Right cardiac atrium (tissue), 5 donors: ENCODE results near the gene NYAP2. TPM values are rescaled to one million over a fixed set of nuclear protein-coding genes. Genes with fewer than 3 reads are reported as not detected.
A peak's percentile ranks its signal among the peaks of the same experiment; 100 is the strongest.

Experiments used
- ATAC-seq, 2 donors: fragments of 200-7000 bp; cut with Tn5 transposase; one replicate each; pipeline versions ENCODE4 v1.8.0 to v1.9.1; 2020; ENCODE audit warnings: moderate library complexity in 2 of 2, mild to moderate bottlenecking in 1 of 2
- DNase-seq, 3 donors: peaks; one replicate each; pipeline ENCODE4 v3.0.0-alpha.2; 2020
- H3K27ac ChIP-seq: one replicate; pipeline ENCODE4 v1.5.1; 2013; ENCODE audit warnings: mild to moderate bottlenecking, low read length, control low read depth, moderate library complexity
- H3K27me3 ChIP-seq: one replicate; pipeline ENCODE4 v1.6.1; 2013; ENCODE audit not compliant: control insufficient read depth, insufficient read depth
- H3K4me1 ChIP-seq: one replicate; pipeline ENCODE4 v1.6.1; 2013; ENCODE audit warnings: low read length; ENCODE audit not compliant: control insufficient read depth, insufficient read depth
- H3K4me3 ChIP-seq: one replicate; pipeline ENCODE4 v1.5.1; 2013; ENCODE audit warnings: low read length, control low read depth
- H3K9me3 ChIP-seq: one replicate; pipeline ENCODE4 v1.6.1; 2013; ENCODE audit warnings: low read length; ENCODE audit not compliant: control insufficient read depth
- WGBS: extraction: QIAGEN DNeasy Blood & Tissue Kit; methylation state at CpG from one replicate; pipeline ENCODE4 v1.1.7; 2013; 5-methylcytosine and 5-hydroxymethylcytosine counted together
- intact Hi-C, 4 donors: fragments of 100-400 bp; cut with DNase I; formaldehyde crosslinking; loops; one replicate each; pipeline versions ENCODE4 v1.11.0 to v1.14.0; 2022 to 2023
- polyA plus RNA-seq: library from polyadenylated mRNA; stranded (reverse); fragments of 200-250 nt; gene quantifications from one replicate; pipeline ENCODE4 v1.2.3, GENCODE V29; 2013
- total RNA-seq, 4 donors: library from RNA; stranded (reverse); fragmentation: NEBNext Ultra II Directional; extraction: Animal tissue kit (Norgen Biotek cat#: 25700); gene quantifications; one replicate each; pipeline ENCODE4 v1.2.1, GENCODE V29; 2021
- donor health status: healthy with polysubstance abuse.
- donor health status: DM: no; HTN: yes; CAD: no.
- donor health status: DM: no; HTN: no; CAD: no.
- donor health status: DM: no; HTN: yes; CAD: no; lungs with severe emphysema.
- donor health status: DM: yes; HTN: yes; CAD: no.

Gene NYAP2
- total and polyA plus RNA-seq, 5 donors = not detected

DNA sequence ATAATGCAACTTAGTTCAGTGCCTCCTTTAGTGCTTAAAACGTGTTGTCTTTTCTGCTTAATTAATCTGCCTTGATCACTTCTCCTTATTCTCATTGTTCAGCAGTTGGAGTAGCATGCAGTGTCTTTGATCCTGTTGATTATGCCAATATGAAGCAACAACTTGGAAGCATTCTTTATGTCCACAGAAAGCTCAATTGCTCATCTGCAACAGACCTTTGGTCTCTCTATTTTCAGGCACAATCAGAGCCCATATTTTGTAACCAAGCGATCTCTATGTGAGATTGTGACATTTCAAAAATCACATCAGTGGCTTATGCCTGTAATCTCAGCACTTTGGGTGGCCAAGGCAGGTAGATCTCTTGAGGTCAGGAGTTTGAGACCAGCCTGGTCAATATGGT is 217.3 kb downstream of the NYAP2 start:
- H3K4me1 ChIP-seq = no peaks in the 10 kb centered on the region
- WGBS = 68% methylated on average over 2 of the region's 2 CpGs

DNA sequence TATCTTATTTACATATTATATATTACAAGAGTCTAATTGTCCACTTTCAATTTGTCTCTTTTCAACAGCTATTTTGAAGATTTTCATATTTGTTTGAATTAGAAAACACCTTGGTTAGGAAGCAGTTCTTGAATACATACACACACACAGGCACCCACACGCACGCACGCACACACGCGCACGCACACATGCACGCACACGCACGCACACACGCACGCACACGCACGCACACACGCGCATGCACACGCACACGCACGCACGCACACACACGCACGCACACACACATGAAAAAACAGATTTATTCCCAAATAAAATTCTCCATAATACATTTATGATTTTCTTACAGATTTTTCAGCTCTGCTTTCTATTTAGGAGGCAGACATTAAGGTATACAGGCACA is 220.7 kb downstream of the NYAP2 start:
- H3K27me3 ChIP-seq = no peaks in the 10 kb centered on the region
- H3K9me3 ChIP-seq = no peaks in the 10 kb centered on the region
- DNase-seq (no peak), ATAC-seq (no peak)
- H3K4me1 ChIP-seq = no peaks in the 10 kb centered on the region
- no peak overlapping the region for H3K27ac ChIP-seq
- intact Hi-C loops = no loop called here
- H3K4me3 ChIP-seq = no peak overlapping the region
- 86% methylated on average over 21 of the region's 21 CpGs for whole genome bisulfite sequencing

More for the DNA sequence above, 217.3 kb downstream of the NYAP2 start:
- intact Hi-C loops = no loop called here
- no peaks in the 10 kb centered on the region for H3K27me3 ChIP-seq
- no peak overlapping the region for H3K27ac ChIP-seq
- DNase-seq (no peak), ATAC-seq (no peak)
- H3K9me3 ChIP-seq = no peaks in the 10 kb centered on the region
- H3K4me3 ChIP-seq = no peak overlapping the region

DNA sequence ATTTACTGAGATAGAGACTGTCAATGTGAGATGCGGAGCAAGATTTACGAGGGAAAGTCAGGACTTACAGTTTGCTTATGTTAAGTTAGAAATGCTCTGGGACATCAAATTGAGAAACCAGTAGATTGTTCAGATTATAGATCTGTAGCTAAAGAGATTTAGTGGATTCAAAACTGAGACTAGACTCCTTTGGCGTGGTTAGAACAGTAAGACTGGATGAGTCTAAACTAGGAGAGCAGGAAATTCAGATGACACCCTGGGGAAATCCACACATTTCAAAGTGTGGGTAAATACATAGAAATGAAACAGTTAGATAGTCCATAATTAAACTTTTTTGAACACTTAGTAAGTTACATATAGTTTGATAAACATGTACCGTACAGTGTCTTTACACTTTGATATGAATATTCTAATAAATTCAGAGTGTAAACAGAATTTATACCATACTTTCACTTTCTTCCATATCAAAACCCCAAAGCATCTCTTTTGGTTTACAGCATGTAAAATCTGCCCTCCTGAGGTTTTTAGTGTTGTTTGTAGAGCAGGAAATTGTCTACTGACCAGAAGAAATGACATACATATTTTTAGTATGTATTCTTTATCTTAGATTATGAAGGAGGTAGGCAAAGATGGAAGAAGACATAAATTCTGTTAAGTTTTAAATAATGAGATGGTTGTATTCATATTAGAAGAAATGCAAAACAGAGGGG is 231.5 kb downstream of the NYAP2 start:
- Histone ChIP-seq H3K27me3 (no peaks in the 10 kb centered on the region), H3K27ac (no peak overlapping the region), H3K4me3 (no peak overlapping the region), H3K9me3 (no peaks in the 10 kb centered on the region), H3K4me1 (no peaks in the 10 kb centered on the region)
- no peak for ATAC-seq
- no peak for DNase-seq
- intact Hi-C loops = no loop called here
- 85% methylated on average over 4 of the region's 4 CpGs for WGBS

DNA sequence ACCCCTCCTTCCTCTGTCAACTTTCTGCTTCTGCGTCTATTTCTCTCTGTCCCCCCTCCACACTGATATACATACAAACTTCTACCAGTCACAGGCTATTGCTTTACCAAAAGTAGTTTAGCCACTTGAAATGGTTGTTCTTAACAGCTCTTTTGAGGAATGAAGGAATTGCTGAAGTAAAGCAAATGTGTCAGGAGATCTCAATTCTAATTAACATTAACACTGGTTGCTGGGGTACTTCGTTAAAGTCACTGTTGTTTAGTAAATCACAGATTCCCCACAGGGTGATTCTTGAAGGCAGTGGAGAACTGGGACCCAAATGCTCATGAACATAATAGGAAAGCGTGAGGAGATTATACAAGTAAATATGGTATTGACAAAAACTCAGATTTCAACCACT is 232.8 kb downstream of the NYAP2 start:
- no peaks in the 10 kb centered on the region for H3K9me3 ChIP-seq
- no peak overlapping the region for H3K4me3 ChIP-seq
- ATAC-seq (no peak), DNase-seq (no peak)
- H3K27ac ChIP-seq = no peak overlapping the region
- no peaks in the 10 kb centered on the region for H3K4me1 ChIP-seq
- WGBS = 73% methylated on average over 3 of the region's 3 CpGs
- no peaks in the 10 kb centered on the region for H3K27me3 ChIP-seq
- intact Hi-C loops = no loop called here

DNA sequence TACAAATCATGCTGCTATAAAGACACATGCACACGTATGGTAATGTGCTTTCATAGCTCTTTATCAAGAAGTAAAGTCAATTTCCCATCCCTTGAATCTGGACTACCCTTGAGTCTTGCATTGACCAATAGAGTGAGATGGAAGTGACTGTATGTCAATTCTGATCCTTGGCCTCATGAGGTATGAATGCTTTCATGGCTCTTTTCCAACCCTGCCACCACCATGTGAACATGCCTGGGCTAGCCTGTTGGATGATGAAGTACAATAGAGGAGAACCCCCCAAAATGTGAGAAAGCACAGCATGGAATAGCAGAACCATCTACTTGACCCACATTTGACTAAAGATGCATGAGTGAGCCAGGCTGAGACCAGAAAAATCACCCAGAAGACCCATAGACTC is 237.0 kb downstream of the NYAP2 start:
- no peaks in the 10 kb centered on the region for H3K27me3 ChIP-seq
- no peaks in the 10 kb centered on the region for H3K4me1 ChIP-seq
- H3K4me3 ChIP-seq = no peak overlapping the region
- DNase-seq (no peak), ATAC-seq (no peak)
- WGBS = 79% methylated on average over 1 of the region's 1 CpG
- H3K27ac ChIP-seq = no peak overlapping the region
- no peaks in the 10 kb centered on the region for H3K9me3 ChIP-seq
- intact Hi-C loops = no loop called here

DNA sequence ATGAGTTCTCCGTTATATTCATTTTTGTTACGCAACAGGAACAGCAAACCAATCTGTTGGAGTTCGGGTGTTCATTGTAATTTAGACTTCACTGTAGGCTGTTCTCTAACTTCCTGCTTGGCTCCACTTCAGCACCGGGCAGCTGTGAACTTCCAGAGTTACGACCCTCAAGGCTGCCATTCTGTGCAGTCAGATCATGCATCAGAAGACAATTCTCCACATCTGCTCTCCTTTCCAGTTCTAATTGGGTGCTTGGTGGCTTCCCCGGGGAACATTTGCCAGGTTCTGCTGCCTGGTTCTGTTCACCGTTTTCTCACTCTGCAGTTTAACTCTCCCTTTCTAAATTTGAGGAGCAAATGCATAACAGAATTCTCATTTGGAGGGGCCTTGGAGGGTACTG is 237.7 kb downstream of the NYAP2 start:
- H3K4me1 ChIP-seq = no peaks in the 10 kb centered on the region
- DNase-seq (no peak), ATAC-seq (no peak)
- no peak overlapping the region for H3K4me3 ChIP-seq
- no peaks in the 10 kb centered on the region for H3K9me3 ChIP-seq
- 35% methylated on average over 7 of the region's 7 CpGs for WGBS
- no peak overlapping the region for H3K27ac ChIP-seq
- no peaks in the 10 kb centered on the region for H3K27me3 ChIP-seq
- intact Hi-C loops = no loop called here

DNA sequence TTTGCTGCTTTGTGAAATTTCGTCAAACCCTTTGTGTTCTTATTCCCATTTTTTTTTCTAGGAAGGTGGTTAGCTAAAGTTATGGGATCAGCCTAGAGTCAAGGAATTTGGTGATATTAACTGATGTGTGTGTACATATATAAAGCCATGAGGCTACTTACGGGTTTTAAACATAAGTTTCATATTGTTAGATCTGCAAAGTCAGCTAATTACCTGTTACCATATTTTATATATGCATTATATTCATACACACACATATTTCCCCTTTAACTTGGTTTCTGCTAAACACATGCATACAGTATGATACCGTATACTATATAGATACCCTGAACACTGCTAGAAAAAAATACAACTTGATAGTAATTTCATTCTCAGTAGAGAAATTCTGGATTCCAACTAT is 241.0 kb downstream of the NYAP2 start:
- DNase-seq (no peak), ATAC-seq (no peak)
- Histone ChIP-seq H3K4me3 (no peak overlapping the region), H3K27me3 (no peaks in the 10 kb centered on the region), H3K27ac (no peak overlapping the region), H3K9me3 (no peaks in the 10 kb centered on the region), H3K4me1 (no peaks in the 10 kb centered on the region)
- intact Hi-C loops = no loop called here
- 82% methylated on average over 3 of the region's 3 CpGs for WGBS

DNA sequence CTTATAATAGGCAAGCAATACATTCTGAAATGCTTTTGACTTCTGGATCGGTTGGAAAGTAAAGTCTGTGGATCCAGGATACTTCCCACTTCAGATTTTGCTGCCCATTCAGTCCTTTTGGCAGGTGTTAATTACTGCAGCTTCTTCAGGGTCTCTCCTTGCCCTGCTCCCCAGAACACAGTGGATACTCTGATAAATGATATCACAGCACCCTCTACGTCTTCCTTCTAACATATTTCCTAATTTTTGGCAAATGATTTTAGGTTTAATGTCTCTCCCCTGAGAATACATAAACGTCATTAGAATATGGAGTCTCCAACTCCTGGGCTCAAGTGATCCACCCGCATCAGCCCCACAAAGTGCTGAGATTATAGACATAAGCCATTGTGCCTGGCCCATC is 249.8 kb downstream of the NYAP2 start:
- ATAC-seq (no peak), DNase-seq (no peak)
- intact Hi-C loops = no loop called here
- Histone ChIP-seq H3K27ac (no peak overlapping the region), H3K9me3 (no peaks in the 10 kb centered on the region), H3K27me3 (peaks cover 2% of the 10 kb centered on the region), H3K4me3 (no peak overlapping the region), H3K4me1 (no peaks in the 10 kb centered on the region)
- WGBS = 59% methylated on average over 4 of the region's 4 CpGs

DNA sequence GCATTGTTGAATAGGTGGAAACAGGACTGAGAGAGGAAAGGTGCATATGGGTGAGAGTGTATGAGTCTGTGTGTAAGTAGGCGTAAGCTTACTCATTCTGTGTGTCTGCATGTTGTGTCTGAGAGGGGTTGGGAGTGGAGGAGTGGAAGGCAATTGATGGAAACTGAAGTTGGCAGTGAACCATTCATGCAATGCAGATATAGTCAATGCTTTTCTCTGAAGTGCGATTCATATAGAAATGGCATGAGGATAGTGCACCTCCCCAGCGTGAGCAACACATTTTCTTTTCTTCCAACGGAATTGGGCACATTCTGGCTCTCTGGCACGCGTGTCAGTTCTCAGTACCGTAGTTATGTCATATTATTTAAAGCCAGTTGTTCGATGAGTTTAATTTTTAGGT is 250.5 kb downstream of the NYAP2 start:
- intact Hi-C loops = no loop called here
- no peak for ATAC-seq

DNA sequence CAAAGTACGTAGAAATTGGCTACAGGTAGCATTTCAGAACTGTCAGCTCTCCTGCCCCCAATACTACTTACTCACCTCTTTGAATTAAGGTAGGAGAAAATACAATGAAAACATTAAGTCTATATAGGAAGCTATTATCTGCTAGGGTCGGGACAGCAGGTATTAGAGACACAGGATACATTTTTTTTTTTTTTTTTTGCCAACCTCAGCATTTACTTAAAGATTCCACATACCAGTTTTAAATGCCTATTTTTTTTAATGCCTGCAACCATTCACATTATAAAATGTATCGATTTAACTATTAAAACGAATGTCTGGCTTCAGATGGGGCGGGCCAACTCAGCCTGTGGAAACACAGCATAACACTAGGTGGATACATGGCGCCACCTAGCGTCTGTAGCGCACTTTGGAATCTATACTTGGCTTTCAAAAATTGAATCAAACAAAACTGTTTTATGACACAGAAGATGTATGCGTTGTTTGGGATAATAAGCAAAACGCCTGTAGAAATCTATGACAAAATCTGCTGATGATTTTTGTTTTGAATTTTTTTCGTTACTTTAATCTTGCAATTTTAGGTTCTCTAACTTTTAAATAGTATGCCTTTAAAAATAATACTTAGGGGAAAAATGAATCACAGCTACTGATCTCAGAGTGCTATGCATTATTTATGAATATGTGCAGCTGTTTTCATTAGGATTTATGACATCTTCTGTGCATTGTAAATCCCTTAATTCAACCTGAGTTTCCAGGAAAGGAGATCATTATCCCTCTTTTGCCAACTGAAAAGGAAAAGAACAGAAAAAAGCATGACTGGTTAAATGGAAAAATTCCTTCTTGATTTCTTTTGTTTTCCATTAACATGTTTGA is 261.0 kb downstream of the NYAP2 start:
- Histone ChIP-seq H3K27me3 (no peaks in the 10 kb centered on the region), H3K27ac (no peak overlapping the region), H3K4me3 (no peak overlapping the region), H3K9me3 (no peaks in the 10 kb centered on the region), H3K4me1 (no peaks in the 10 kb centered on the region)
- WGBS = 18% methylated on average over 11 of the region's 11 CpGs
- intact Hi-C loops = no loop called here
- ATAC-seq (peak; percentile 56 to 59), DNase-seq (peak; percentile 64 to 91 (median 82))

More for the DNA sequence above, 250.5 kb downstream of the NYAP2 start:
- H3K27ac ChIP-seq = no peak overlapping the region
- no peaks in the 10 kb centered on the region for H3K9me3 ChIP-seq
- H3K4me3 ChIP-seq = no peak overlapping the region
- peaks cover 2% of the 10 kb centered on the region for H3K27me3 ChIP-seq
- DNase-seq = no peak
- 85% methylated on average over 8 of the region's 8 CpGs for WGBS
- H3K4me1 ChIP-seq = no peaks in the 10 kb centered on the region

DNA sequence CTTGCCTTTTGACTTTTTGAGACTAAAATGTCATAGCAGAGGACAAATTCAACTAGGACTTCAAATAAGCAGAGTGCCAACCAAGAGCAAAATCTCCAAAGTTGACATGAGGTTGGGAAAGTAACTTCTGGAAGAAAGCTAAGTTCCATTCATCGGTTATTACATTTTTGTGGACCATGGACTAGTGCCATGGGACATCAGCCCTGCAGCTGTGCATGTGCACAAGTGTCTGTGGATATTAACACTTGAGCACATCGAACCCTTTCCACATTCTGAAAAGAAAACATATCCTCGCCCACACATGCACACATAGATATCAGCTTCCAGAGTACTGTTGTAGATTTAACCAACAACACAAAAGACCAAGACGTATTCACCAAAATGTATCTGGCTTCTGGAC is 262.6 kb downstream of the NYAP2 start:
- H3K9me3 ChIP-seq = no peaks in the 10 kb centered on the region
- DNase-seq (no peak), ATAC-seq (no peak)
- WGBS = 52% methylated on average over 4 of the region's 4 CpGs
- no peak overlapping the region for H3K27ac ChIP-seq
- no peaks in the 10 kb centered on the region for H3K4me1 ChIP-seq
- intact Hi-C loops = no loop called here
- H3K27me3 ChIP-seq = no peaks in the 10 kb centered on the region
- H3K4me3 ChIP-seq = no peak overlapping the region
